Endothelial cell of umbilical vein (primary cell): Measurements from ENCODE around the gene CMTR2. TPM values are rescaled to one million over a fixed set of nuclear protein-coding genes. Genes with fewer than 3 reads are reported as not detected.

Experiments used
- BruUV-seq: library from RNA; stranded (reverse); fragments of 400-500 nt; replicated peaks from 2 replicates; lab custom pipeline; 2021; lab: Mats Ljungman, UMichigan
- CTCF ChIA-PET: fragments of 300-600, 350-600 bp; sonication (Branson Sonifier 250); formaldehyde crosslinking; loops from one replicate; lab custom pipeline; 2021; ENCODE audit warnings: antibody characterized with exemption, inconsistent platforms; lab: Charles Lee
- POLR2A ChIA-PET: fragments of 300-600, 350-600 bp; sonication (Branson Sonifier 250); formaldehyde crosslinking; loops from one replicate; lab custom pipeline; 2021; ENCODE audit warnings: antibody characterized with exemption, inconsistent platforms; lab: Charles Lee
- DNase-seq: peaks from one replicate; pipeline ENCODE4 v3.0.0-alpha.2; 2011; ENCODE audit warnings: low read depth, low spot score
- FAIRE-seq: peaks from 2 replicates; lab custom pipeline; 2011; peaks lifted over from hg19 to GRCh38; lab: Jason Lieb, UNC
- H2AFZ ChIP-seq: 2 replicates; pipeline ENCODE4 v1.6.0; 2012; ENCODE audit warnings: low read depth, low read length, control low read depth, inconsistent platforms
- H3K27ac ChIP-seq: 2 replicates; pipeline ENCODE4 v1.5.1; 2011; ENCODE audit warnings: low read depth, mild to moderate bottlenecking, control low read depth, low read length, moderate library complexity; ENCODE audit not compliant: insufficient read depth
- H3K27me3 ChIP-seq, 2 experiments: 2 replicates each; pipeline versions ENCODE4 v1.6.0 to v1.6.1; 2011; ENCODE audit warnings: low read length in 2 of 2, mixed read lengths in 1 of 2; ENCODE audit not compliant: control insufficient read depth in 2 of 2, insufficient read depth in 2 of 2
- H3K36me3 ChIP-seq, 2 experiments: 2 replicates in 1 of 2; 3 replicates in 1 of 2; pipeline ENCODE4 v1.5.1; 2011; ENCODE audit warnings: low read length in 2 of 2, mild to moderate bottlenecking in 1 of 2, moderate library complexity in 1 of 2; ENCODE audit not compliant: control insufficient read depth in 2 of 2, insufficient read depth in 2 of 2; ENCODE audit errors: extremely low read depth in 1 of 2
- H3K4me1 ChIP-seq: 3 replicates; pipeline ENCODE4 v1.5.1; 2011; ENCODE audit warnings: mild to moderate bottlenecking, low read length; ENCODE audit not compliant: control insufficient read depth, insufficient read depth; ENCODE audit errors: extremely low read depth
- H3K4me2 ChIP-seq: 2 replicates; pipeline ENCODE4 v1.6.1; 2011; ENCODE audit warnings: low read length, control low read depth, mixed read lengths; ENCODE audit not compliant: insufficient read depth
- H3K4me3 ChIP-seq, 3 experiments: fragments of 200-600 bp in 1 of 3; sonication (generic), shearing (Covaris generic) in 1 of 3; replicated peaks in 1 of 3; 2 replicates each; pipeline ENCODE4 v1.5.1; 2011 to 2016; ENCODE audit warnings: control low read depth in 3 of 3, low read length in 3 of 3, mild to moderate bottlenecking in 2 of 3, inconsistent platforms in 1 of 3, low read depth in 1 of 3, moderate library complexity in 1 of 3; ENCODE audit not compliant: insufficient read depth in 1 of 3
- H3K79me2 ChIP-seq: 2 replicates; pipeline ENCODE4 v1.6.0; 2012; ENCODE audit warnings: low read length, inconsistent platforms; ENCODE audit not compliant: control insufficient read depth, insufficient read depth
- H3K9ac ChIP-seq: replicated peaks from 2 replicates; pipeline ENCODE3; 2011; ENCODE audit warnings: low read length, control low read depth; ENCODE audit not compliant: insufficient read depth; ENCODE audit errors: extremely low read depth
- H3K9me1 ChIP-seq: replicated peaks from 3 replicates; pipeline ENCODE4 v1.6.0; 2011; ENCODE audit warnings: mild to moderate bottlenecking, low read length; ENCODE audit not compliant: control insufficient read depth, insufficient read depth; ENCODE audit errors: extremely low read depth
- H3K9me3 ChIP-seq: replicated peaks from 2 replicates; pipeline ENCODE4 v1.5.1; 2012; ENCODE audit warnings: low read length, inconsistent platforms; ENCODE audit not compliant: control insufficient read depth, insufficient read depth
- H4K20me1 ChIP-seq: replicated peaks from 2 replicates; pipeline ENCODE3; 2011; ENCODE audit warnings: mild to moderate bottlenecking, low read length; ENCODE audit not compliant: control insufficient read depth, insufficient read depth; ENCODE audit errors: extremely low read depth
- EZH2 ChIP-seq: IDR thresholded peaks from 2 replicates; pipeline ENCODE4 v1.6.1; 2012; ENCODE audit warnings: borderline replicate concordance, low read depth, mild to moderate bottlenecking, moderate library complexity, low read length, inconsistent platforms; ENCODE audit not compliant: severe bottlenecking
- FOS ChIP-seq: IDR thresholded peaks from 2 replicates; pipeline ENCODE4 v1.6.1; 2011; ENCODE audit warnings: mild to moderate bottlenecking, low read length, moderate library complexity, borderline replicate concordance; ENCODE audit not compliant: insufficient read depth
- GATA2 ChIP-seq: IDR thresholded peaks from 2 replicates; pipeline ENCODE4 v1.7.0; 2011; ENCODE audit warnings: low read depth, mild to moderate bottlenecking, moderate library complexity, mixed read lengths, low read length; ENCODE audit not compliant: insufficient read length, insufficient read depth
- JUN ChIP-seq: IDR thresholded peaks from 2 replicates; pipeline ENCODE4 v1.6.1; 2011; ENCODE audit warnings: borderline replicate concordance, low read depth; ENCODE audit not compliant: insufficient read length, insufficient read depth
- MYC ChIP-seq: IDR thresholded peaks from one replicate; pipeline ENCODE4 v1.6.1; 2011; ENCODE audit warnings: mild to moderate bottlenecking, low read depth, low read length
- POLR2A ChIP-seq: IDR thresholded peaks from 2 replicates; pipeline ENCODE4 v1.6.1; 2012; ENCODE audit warnings: low read depth, mild to moderate bottlenecking, control low read depth, low read length
- POLR2AphosphoS5 ChIP-seq: IDR thresholded peaks from 2 replicates; pipeline ENCODE4 v1.6.1; 2012; ENCODE audit warnings: low read depth, mild to moderate bottlenecking, control low read depth, low read length, moderate library complexity; ENCODE audit not compliant: insufficient read depth
- dilution Hi-C: fragments of 300-500 bp; cut with MboI; formaldehyde crosslinking; loops from one replicate; pipeline ENCODE4 v1.15.0; 2019; ENCODE audit warnings: low sequenced_read_pairs; ENCODE audit not compliant: extremely low pct_ligation_motif_present
- intact Hi-C: fragments of 100-400 bp; cut with micrococcal nuclease; formaldehyde crosslinking; loops from one replicate; pipeline ENCODE4 v1.10.0; 2022
- polyA plus RNA-seq, 4 experiments: library from polyadenylated mRNA; depleted of rRNA in 3 of 4; stranded (reverse) in 3 of 4; unstranded in 1 of 4; fragments of >200 nt; gene quantifications; 2 replicates each; pipeline versions ENCODE4 v1.2.1 to v1.2.3, GENCODE V29; 2011 to 2012; ENCODE audit warnings: missing spikeins in 1 of 4
- total RNA-seq: library from RNA; stranded (reverse); gene quantifications from 2 replicates; pipeline ENCODE4 v1.2.3, GENCODE V29; 2021
- TF ChIP-seq, protein P1 (sequence below), 2 donors: IDR thresholded peaks; 1 replicate in 1 of 2; 2 replicates in 1 of 2; pipeline ENCODE4 v1.5.1; 2011; ENCODE audit warnings: low read length in 2 of 2, mild to moderate bottlenecking in 2 of 2, moderate library complexity in 2 of 2, control low read depth in 1 of 2, inconsistent platforms in 1 of 2, low read depth in 1 of 2; ENCODE audit not compliant: insufficient read depth in 1 of 2; ENCODE audit errors: extremely low read depth in 1 of 2
- TF ChIP-seq, protein P2 (sequence below): IDR thresholded peaks from 2 replicates; pipeline ENCODE4 v1.6.1; 2011; ENCODE audit not compliant: insufficient read depth, insufficient read length

Gene CMTR2
- total and polyA plus RNA-seq, 2 donors (not counting 3 experiments of a cell fraction or from before 2014, with no cell fraction given), result 11.6 to 18.8 TPM

DNA sequence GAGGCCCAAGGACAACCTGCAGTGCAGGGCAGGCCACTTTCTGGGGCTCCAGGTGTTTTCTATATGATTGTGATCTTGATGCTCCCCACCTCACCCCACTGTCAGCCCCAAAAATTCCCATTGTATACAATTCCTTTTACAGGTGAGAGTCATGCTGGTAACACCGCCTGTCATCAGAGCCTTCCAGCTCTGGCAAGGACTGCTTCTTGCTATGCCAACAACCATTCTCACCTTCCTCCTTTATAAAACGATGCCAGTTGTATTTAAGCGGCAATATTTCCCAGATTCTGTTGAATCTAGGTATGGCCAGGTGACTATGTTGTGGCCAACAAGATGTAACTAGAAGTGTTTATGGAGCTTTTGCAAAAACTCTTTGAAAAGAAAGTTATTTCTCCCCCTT is 38.9 kb upstream of the CMTR2 start:
- no peaks in the 10 kb centered on the region for H3K4me1 ChIP-seq
- no peak overlapping the region for H3K4me3 ChIP-seq
- no peak overlapping the region for H3K4me2 ChIP-seq
- FAIRE-seq, result no peak
- H3K9ac ChIP-seq, result no peak overlapping the region
- CTCF ChIA-PET, result interaction anchor here (4.4 kb wide), 1 partner anchor 16 kb away, joined by 38 read pairs; no protein-coding TSS in a partner anchor
- no peaks in the 10 kb centered on the region for H3K27me3 ChIP-seq
- POLR2A ChIA-PET, result no interaction called here
- H3K36me3 ChIP-seq, result no peaks in the 10 kb centered on the region
- no peak for DNase-seq
- H3K27ac ChIP-seq, result no peak overlapping the region
- no peak for TF ChIP-seq JUN
- no peak for TF ChIP-seq POLR2A
- TF ChIP-seq EZH2, result no peak
- TF ChIP-seq POLR2AphosphoS5, result no peak
- TF ChIP-seq, protein P1, sequence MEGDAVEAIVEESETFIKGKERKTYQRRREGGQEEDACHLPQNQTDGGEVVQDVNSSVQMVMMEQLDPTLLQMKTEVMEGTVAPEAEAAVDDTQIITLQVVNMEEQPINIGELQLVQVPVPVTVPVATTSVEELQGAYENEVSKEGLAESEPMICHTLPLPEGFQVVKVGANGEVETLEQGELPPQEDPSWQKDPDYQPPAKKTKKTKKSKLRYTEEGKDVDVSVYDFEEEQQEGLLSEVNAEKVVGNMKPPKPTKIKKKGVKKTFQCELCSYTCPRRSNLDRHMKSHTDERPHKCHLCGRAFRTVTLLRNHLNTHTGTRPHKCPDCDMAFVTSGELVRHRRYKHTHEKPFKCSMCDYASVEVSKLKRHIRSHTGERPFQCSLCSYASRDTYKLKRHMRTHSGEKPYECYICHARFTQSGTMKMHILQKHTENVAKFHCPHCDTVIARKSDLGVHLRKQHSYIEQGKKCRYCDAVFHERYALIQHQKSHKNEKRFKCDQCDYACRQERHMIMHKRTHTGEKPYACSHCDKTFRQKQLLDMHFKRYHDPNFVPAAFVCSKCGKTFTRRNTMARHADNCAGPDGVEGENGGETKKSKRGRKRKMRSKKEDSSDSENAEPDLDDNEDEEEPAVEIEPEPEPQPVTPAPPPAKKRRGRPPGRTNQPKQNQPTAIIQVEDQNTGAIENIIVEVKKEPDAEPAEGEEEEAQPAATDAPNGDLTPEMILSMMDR (IDR thresholded peaks at IDR 0.05; ENCODE audit: extremely low read depth in 1 of 2, insufficient read depth in 1 of 2, low read depth in 1 of 2, low read length in 2 of 2), result no peak
- TF ChIP-seq MYC, result no peak
- no peak for TF ChIP-seq GATA2
- TF ChIP-seq, protein P2, sequence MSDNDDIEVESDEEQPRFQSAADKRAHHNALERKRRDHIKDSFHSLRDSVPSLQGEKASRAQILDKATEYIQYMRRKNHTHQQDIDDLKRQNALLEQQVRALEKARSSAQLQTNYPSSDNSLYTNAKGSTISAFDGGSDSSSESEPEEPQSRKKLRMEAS, result no peak
- TF ChIP-seq FOS, result no peak
- no peaks in the 10 kb centered on the region for H4K20me1 ChIP-seq
- no peak overlapping the region for H2AFZ ChIP-seq
- no peaks in the 10 kb centered on the region for H3K9me3 ChIP-seq
- dilution Hi-C loops (no loop called here), intact Hi-C loops (no loop called here)
- H3K79me2 ChIP-seq, result no peaks in the 10 kb centered on the region
- H3K9me1 ChIP-seq, result no peaks in the 10 kb centered on the region
- BruUV-seq, result no TSS peak
